OCI-LY7 (cell line): ENCODE results near the gene STK32A. TPM values are rescaled to one million over a fixed set of nuclear protein-coding genes. Genes with fewer than 3 reads are reported as not detected.

Experiments used
- BruUV-seq: library from RNA; stranded (reverse); fragments of 400-500 nt; replicated peaks from 2 replicates; lab custom pipeline; 2021; lab: Mats Ljungman, UMichigan
- CTCF ChIA-PET: fragments of 300-600 bp; sonication (Branson Sonifier 250); formaldehyde crosslinking; loops from one replicate; lab custom pipeline; 2022; ENCODE audit warnings: antibody characterized with exemption; ENCODE audit not compliant: unreplicated experiment; lab: Charles Lee
- POLR2A ChIA-PET: fragments of 300-600 bp; sonication (Branson Sonifier 250); formaldehyde crosslinking; loops from one replicate; lab custom pipeline; 2022; ENCODE audit warnings: antibody characterized with exemption; lab: Charles Lee
- DNase-seq: peaks from one replicate; pipeline ENCODE4 v3.0.0-alpha.2; 2015; ENCODE audit warnings: low spot score
- H2AFZ ChIP-seq: fragments of 200-600 bp; sonication (generic), shearing (Covaris generic); 2 replicates; pipeline ENCODE4 v1.6.1; 2014; ENCODE audit warnings: mild to moderate bottlenecking, antibody characterized with exemption, low read length, moderate library complexity
- H3K27ac ChIP-seq: fragments of 200-600 bp; sonication (generic); 2 replicates; pipeline ENCODE4 v1.5.1; 2014; ENCODE audit warnings: mixed run types, low read depth, mild to moderate bottlenecking, moderate library complexity, low read length, inconsistent platforms; ENCODE audit not compliant: poor library complexity, severe bottlenecking
- H3K36me3 ChIP-seq: fragments of 200-600 bp; sonication (generic); 2 replicates; pipeline ENCODE4 v1.6.1; 2014; ENCODE audit warnings: mild to moderate bottlenecking, antibody characterized with exemption, low read length, moderate library complexity, mixed read lengths; ENCODE audit not compliant: insufficient read depth
- H3K4me1 ChIP-seq: fragments of 200-600 bp; sonication (generic); 2 replicates; pipeline ENCODE4 v1.5.1; 2014; ENCODE audit warnings: mild to moderate bottlenecking, low read length; ENCODE audit not compliant: insufficient read depth, poor library complexity, severe bottlenecking
- H3K4me2 ChIP-seq: fragments of 200-600 bp; sonication (generic); 2 replicates; pipeline ENCODE4 v1.6.1; 2014; ENCODE audit warnings: mild to moderate bottlenecking, low read length
- H3K4me3 ChIP-seq: fragments of 200-600 bp; sonication (generic); 2 replicates; pipeline ENCODE4 v1.5.1; 2014; ENCODE audit warnings: mild to moderate bottlenecking, low read depth, low read length; ENCODE audit not compliant: poor library complexity, severe bottlenecking
- H3K79me2 ChIP-seq: fragments of 200-600 bp; sonication (generic); 2 replicates; pipeline ENCODE4 v1.6.1; 2016; ENCODE audit warnings: low read depth, mild to moderate bottlenecking, low read length, moderate library complexity, mixed read lengths; ENCODE audit not compliant: insufficient read depth
- H3K9me2 ChIP-seq: fragments of 200-600 bp; sonication (generic); 2 replicates; pipeline ENCODE4 v1.6.1; 2016; ENCODE audit warnings: mild to moderate bottlenecking, low read length, mixed read lengths; ENCODE audit not compliant: insufficient read depth
- H3K9me3 ChIP-seq: fragments of 200-600 bp; sonication (generic); 2 replicates; pipeline ENCODE4 v1.6.1; 2014; ENCODE audit warnings: mild to moderate bottlenecking, mixed run types, low read length, mixed read lengths
- H4K20me1 ChIP-seq: fragments of 200-600 bp; sonication (generic); 2 replicates; pipeline ENCODE4 v1.6.1; 2014; ENCODE audit warnings: mild to moderate bottlenecking, antibody characterized with exemption, low read length, moderate library complexity, mixed read lengths; ENCODE audit not compliant: insufficient read depth
- CTCF ChIP-seq: fragments of 200-600 bp; sonication (generic); conservative IDR thresholded peaks from 2 replicates; pipeline ENCODE4 v1.5.1; 2014; ENCODE audit warnings: mild to moderate bottlenecking, antibody characterized with exemption, low read length, moderate library complexity, mixed read lengths
- EZH2phosphoT487 ChIP-seq: fragments of 200-600 bp; sonication (generic); IDR thresholded peaks from 2 replicates; pipeline ENCODE4 v1.6.1; 2018; ENCODE audit warnings: low read depth, borderline replicate concordance, mild to moderate bottlenecking, mixed run types, antibody characterized with exemption, low read length, moderate library complexity, mixed read lengths
- intact Hi-C: fragments of 100-400 bp; cut with micrococcal nuclease; formaldehyde crosslinking; loops from one replicate; pipeline ENCODE4 v1.10.0; 2022; ENCODE audit not compliant: unreplicated experiment
- total RNA-seq, 2 experiments: library from RNA; depleted of rRNA in 1 of 2; stranded (reverse); fragments of >200 nt in 1 of 2; shearing (Covaris generic) in 1 of 2; gene quantifications; 2 replicates each; pipeline ENCODE4 v1.2.3, GENCODE V29; 2014 to 2022

The STK32A gene
- total RNA-seq, 2 experiments from 2014 or later: not detected

- Histone ChIP-seq H3K4me2 (no peak overlapping the region), H3K4me1 (no peaks in the 10 kb centered on the region), H3K9me2 (no peaks in the 10 kb centered on the region), H4K20me1 (no peaks in the 10 kb centered on the region), H3K79me2 (no peaks in the 10 kb centered on the region), H3K4me3 (no peak overlapping the region), H3K36me3 (no peaks in the 10 kb centered on the region), H3K27ac (no peak overlapping the region), H3K9me3 (no peaks in the 10 kb centered on the region), H2AFZ (no peak overlapping the region)
- no peak for DNase-seq
- intact Hi-C loops: no loop called here
- no peak for TF ChIP-seq CTCF
- BruUV-seq: no TSS peak
- POLR2A ChIA-PET: interaction anchor here (0.6 kb wide), 1 partner anchor 8 kb away, joined by 3 read pairs; no protein-coding TSS in a partner anchor
- CTCF ChIA-PET: no interaction called here
Observed at GRCh38 chr5:147310059-147310704, 75.4 kb downstream of the STK32A start.

GRCh38 chr5:147317978-147318684 lies 83.3 kb downstream of the STK32A start:
- no TSS peak for BruUV-seq
- H3K4me2 ChIP-seq: no peak overlapping the region
- H3K36me3 ChIP-seq: no peaks in the 10 kb centered on the region
- no peak overlapping the region for H2AFZ ChIP-seq
- no peaks in the 10 kb centered on the region for H3K9me2 ChIP-seq
- intact Hi-C loops: no loop called here
- TF ChIP-seq EZH2phosphoT487 (no peak), CTCF (no peak)
- H3K9me3 ChIP-seq: no peaks in the 10 kb centered on the region
- POLR2A ChIA-PET: interaction anchor here (0.7 kb wide), 1 partner anchor 8 kb away, joined by 3 read pairs; no protein-coding TSS in a partner anchor
- H3K4me1 ChIP-seq: no peaks in the 10 kb centered on the region
- CTCF ChIA-PET: no interaction called here
- H3K4me3 ChIP-seq: no peak overlapping the region
- DNase-seq: no peak
- H4K20me1 ChIP-seq: no peaks in the 10 kb centered on the region
- no peak overlapping the region for H3K27ac ChIP-seq
- no peaks in the 10 kb centered on the region for H3K79me2 ChIP-seq

- H3K9me2 ChIP-seq: no peaks in the 10 kb centered on the region
- H3K9me3 ChIP-seq: no peaks in the 10 kb centered on the region
- H3K4me1 ChIP-seq: no peaks in the 10 kb centered on the region
- no peak for DNase-seq
- intact Hi-C loops: no loop called here
- ChIA-PET POLR2A (interaction anchor here (1.6 kb wide), 1 partner anchor 8 kb away, joined by 3 read pairs; no protein-coding TSS in a partner anchor), CTCF (no interaction called here)
- H3K4me2 ChIP-seq: no peak overlapping the region
- no peaks in the 10 kb centered on the region for H4K20me1 ChIP-seq
- TF ChIP-seq EZH2phosphoT487: no peak
- TF ChIP-seq CTCF: no peak
- H3K36me3 ChIP-seq: no peaks in the 10 kb centered on the region
- H2AFZ ChIP-seq: no peak overlapping the region
- no peak overlapping the region for H3K27ac ChIP-seq
- no TSS peak for BruUV-seq
- no peak overlapping the region for H3K4me3 ChIP-seq
- H3K79me2 ChIP-seq: no peaks in the 10 kb centered on the region
Observed at GRCh38 chr5:147321569-147321968, 86.7 kb downstream of the STK32A start.
